WI38 (cell line): Measurements from ENCODE around the gene ALG6.

Source experiments
- H3K4me3 ChIP-seq: 2 replicates; pipeline ENCODE4 v1.5.1; 2011; ENCODE audit warnings: low read depth, mild to moderate bottlenecking, control low read depth, low read length
- CTCF ChIP-seq: IDR thresholded peaks from 2 replicates; pipeline ENCODE4 v1.5.1; 2012; ENCODE audit warnings: low read depth, mild to moderate bottlenecking, control low read depth, low read length

The ALG6 gene

GRCh38 chr1:63367215-63368103 lies at the start of gene ALG6:
ALG6 (plus strand) TSS chr1:63367627; CDS start chr1:63370978, 3,351 bp downstream.
- TF ChIP-seq CTCF, result no peak
- peak within 1 kb of the TSS; percentile 67 for H3K4me3 ChIP-seq

DNA sequence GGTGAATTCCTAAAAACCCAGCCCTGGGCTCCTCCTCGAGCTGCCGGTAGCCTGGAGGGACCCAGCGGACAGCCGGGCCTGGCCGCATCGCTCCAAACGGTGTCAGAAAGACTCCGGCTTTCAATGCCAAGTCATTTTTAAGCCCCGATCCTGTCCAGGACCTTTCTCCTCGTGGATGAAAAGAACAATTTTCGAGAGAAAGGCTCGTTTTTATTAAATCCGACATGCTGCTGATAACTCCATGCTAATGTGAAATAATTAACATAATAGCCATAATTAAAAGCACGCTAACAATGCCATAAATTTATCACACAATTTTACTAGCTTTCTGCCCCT lies 49.6 kb upstream of the ALG6 start:
- no peak for TF ChIP-seq CTCF
- peak overlapping the region; percentile 36 for H3K4me3 ChIP-seq

GRCh38 chr1:63318201-63318979 lies 49.0 kb upstream of the ALG6 start:
- H3K4me3 ChIP-seq, result no peak overlapping the region
- TF ChIP-seq CTCF, result no peak

DNA sequence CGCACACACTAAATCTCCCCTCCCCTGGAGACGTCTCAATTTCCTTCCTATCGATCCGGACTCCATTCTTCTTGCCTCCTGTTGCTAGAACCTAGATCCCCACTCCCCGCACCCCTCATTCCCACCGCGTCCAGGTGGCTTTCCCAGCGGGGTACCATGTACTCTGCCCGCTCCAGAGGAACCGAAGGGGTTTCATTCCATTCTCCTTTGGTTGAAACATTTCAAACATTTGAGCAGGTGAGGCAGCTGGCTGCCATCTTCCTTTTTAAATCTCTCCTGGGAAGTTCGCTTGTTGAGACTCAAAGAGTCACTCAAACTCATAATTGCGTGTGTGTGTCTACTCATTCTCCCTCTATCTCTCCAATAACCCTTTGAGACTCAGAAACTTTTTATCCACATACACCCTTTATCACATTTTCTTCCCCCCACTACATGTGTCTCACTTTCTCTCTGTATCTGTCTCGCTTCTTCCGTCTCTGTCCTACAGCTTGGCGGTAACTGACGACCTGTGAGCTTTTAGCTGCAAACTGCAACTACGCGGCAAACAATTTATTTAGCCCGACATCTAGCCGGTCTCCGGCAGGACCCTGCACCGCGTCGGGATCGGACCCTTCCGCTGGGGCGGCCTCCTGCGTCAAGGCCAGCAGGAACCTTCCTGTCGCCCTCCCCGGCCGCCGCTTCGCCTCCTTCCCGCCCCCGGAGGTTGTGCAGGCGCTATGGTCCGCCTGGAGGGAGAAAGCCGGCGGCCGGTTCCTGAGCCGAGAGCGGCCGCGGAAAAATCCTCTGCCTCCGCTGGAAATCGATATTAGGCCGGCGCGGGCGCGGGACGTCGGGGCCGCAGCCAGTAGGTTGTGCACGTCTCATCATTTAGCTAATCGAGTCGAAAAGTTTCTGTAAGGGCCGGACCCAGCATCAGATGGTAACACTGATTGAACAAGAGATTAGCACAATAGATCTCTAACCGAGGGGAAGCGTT lies 48.1 kb upstream of the ALG6 start:
- H3K4me3 ChIP-seq, result no peak overlapping the region
- TF ChIP-seq CTCF, result no peak

DNA sequence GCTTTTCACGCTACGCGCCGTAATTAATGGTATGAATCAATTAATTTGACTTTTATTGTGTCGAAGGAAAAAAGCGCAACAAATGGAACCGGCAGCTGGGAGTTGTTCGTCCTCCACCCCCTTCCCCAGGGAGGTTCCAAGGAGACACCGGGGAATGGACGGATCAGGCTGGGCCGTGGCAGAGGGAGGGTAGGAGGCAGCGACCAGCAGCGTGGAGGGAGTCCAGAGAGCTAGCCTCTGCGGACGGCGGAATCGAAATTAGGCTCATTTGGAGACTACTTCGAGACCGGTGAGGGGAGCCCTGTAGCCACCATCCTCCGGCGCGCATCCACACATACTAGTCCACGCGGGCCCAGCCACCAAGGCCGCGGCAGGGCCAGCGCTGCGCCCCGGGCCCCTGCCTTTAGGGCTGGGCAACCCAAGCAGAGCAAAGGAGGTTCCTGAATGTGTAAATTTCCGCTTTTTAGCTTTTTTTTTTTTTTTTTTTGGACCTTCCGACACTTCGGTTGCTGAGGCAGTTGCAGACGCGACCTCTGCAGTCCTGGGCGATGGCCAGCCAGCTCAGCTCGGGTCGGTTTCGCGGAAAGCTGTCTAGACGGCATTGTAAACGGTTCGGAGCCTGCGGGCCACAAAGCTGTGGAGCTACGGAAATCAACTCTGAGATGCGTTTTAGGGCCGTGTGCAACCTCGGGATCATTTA lies 47.3 kb upstream of the ALG6 start:
- no peak for TF ChIP-seq CTCF
- no peak overlapping the region for H3K4me3 ChIP-seq

- TF ChIP-seq CTCF, result no peak
- no peak overlapping the region for H3K4me3 ChIP-seq
Observed at GRCh38 chr1:63321066-63321784, 46.2 kb upstream of the ALG6 start.
